ENCODE data around the gene TMPRSS2.

GRCh38 chr21:41491412-41491811 lies 16.5 kb downstream of the TMPRSS2 start:
- no peak for TF ChIP-seq EZH2 (IDR thresholded peaks at IDR 0.05)
- TF ChIP-seq POLR2AphosphoS5 (IDR thresholded peaks at IDR 0.05; ENCODE audit: borderline replicate concordance, low read depth, low read length) = no peak

All from SK-N-MC (cell line).